Lung (tissue), 12 donors: ENCODE results near the gene PITPNB. TPM values are rescaled to one million over a fixed set of nuclear protein-coding genes. Genes with fewer than 3 reads are reported as not detected.

Experiments
- ATAC-seq: fragments of 200-7000 bp; cut with Tn5 transposase; one replicate; pipeline ENCODE4 v1.9.1; 2020; ENCODE audit warnings: moderate number of reproducible peaks; ENCODE audit not compliant: insufficient read depth, low FRiP score
- DNase-seq, 3 donors: peaks; one replicate each; pipeline ENCODE4 v3.0.0-alpha.2; 2013 to 2017
- H3K27ac ChIP-seq, 2 donors: one replicate each; pipeline ENCODE4 v1.5.1; 2013; ENCODE audit warnings: mild to moderate bottlenecking in 2 of 2, moderate library complexity in 2 of 2, control low read depth in 1 of 2, inconsistent platforms in 1 of 2, low read depth in 1 of 2, low read length in 1 of 2
- H3K27me3 ChIP-seq, 3 donors: one replicate each; pipeline ENCODE4 v1.5.1; 2013; ENCODE audit warnings: low read length in 2 of 3; ENCODE audit not compliant: control insufficient read depth in 3 of 3, insufficient read depth in 3 of 3
- H3K36me3 ChIP-seq, 4 donors: one replicate each; pipeline ENCODE4 v1.5.1; 2013; ENCODE audit warnings: low read length in 4 of 4, mild to moderate bottlenecking in 1 of 4, moderate library complexity in 1 of 4; ENCODE audit not compliant: control insufficient read depth in 4 of 4, insufficient read depth in 4 of 4
- H3K4me1 ChIP-seq, 5 donors: one replicate each; pipeline ENCODE4 v1.5.1; 2013; ENCODE audit warnings: low read length in 5 of 5, mild to moderate bottlenecking in 2 of 5, moderate library complexity in 1 of 5; ENCODE audit not compliant: control insufficient read depth in 5 of 5, insufficient read depth in 5 of 5
- H3K4me3 ChIP-seq: one replicate; pipeline ENCODE4 v1.5.1; 2013; ENCODE audit warnings: mild to moderate bottlenecking, control low read depth, moderate library complexity
- H3K9ac ChIP-seq, 2 donors: one replicate each; pipeline ENCODE4 v1.5.1; 2013; ENCODE audit warnings: low read length in 2 of 2, control low read depth in 1 of 2; ENCODE audit not compliant: insufficient read depth in 1 of 2
- H3K9me3 ChIP-seq, 4 donors: one replicate each; pipeline ENCODE4 v1.5.1; 2013; ENCODE audit warnings: low read length in 3 of 4, mild to moderate bottlenecking in 1 of 4, moderate library complexity in 1 of 4; ENCODE audit not compliant: control insufficient read depth in 4 of 4, insufficient read depth in 3 of 4
- WGBS, 2 donors: extraction: QIAGEN DNeasy Blood & Tissue Kit; methylation state at CpG; one replicate each; pipeline ENCODE4 v1.1.7; 2013; 5-methylcytosine and 5-hydroxymethylcytosine counted together
- polyA plus RNA-seq, 2 donors: library from polyadenylated mRNA; stranded (reverse); fragments of 200-250 nt; gene quantifications; one replicate each; pipeline ENCODE4 v1.2.1, GENCODE V29; 2013
- total RNA-seq, 2 donors: library from RNA; depleted of rRNA in 1 of 2; stranded (reverse); fragments of >200 nt in 1 of 2; gene quantifications; one replicate each; pipeline ENCODE4 v1.2.1, GENCODE V29; 2014 to 2021
- TF ChIP-seq, protein P1 (sequence below): IDR thresholded peaks from 2 replicates; pipeline ENCODE4 v1.5.1; 2012; ENCODE audit warnings: mild to moderate bottlenecking; ENCODE audit errors: control extremely low read depth, extremely low read depth
- donor health status: control.
- donor health status: control.
- donor health status: Bipolar disorder and iron deficiency.
- donor health status: healthy.
- donor health status: DM: yes; HTN: yes; CAD: no.

PITPNB gene
- total and polyA plus RNA-seq, 4 donors = 19.2 to 73.5 (median 37.5) TPM

- TF ChIP-seq, protein P1, sequence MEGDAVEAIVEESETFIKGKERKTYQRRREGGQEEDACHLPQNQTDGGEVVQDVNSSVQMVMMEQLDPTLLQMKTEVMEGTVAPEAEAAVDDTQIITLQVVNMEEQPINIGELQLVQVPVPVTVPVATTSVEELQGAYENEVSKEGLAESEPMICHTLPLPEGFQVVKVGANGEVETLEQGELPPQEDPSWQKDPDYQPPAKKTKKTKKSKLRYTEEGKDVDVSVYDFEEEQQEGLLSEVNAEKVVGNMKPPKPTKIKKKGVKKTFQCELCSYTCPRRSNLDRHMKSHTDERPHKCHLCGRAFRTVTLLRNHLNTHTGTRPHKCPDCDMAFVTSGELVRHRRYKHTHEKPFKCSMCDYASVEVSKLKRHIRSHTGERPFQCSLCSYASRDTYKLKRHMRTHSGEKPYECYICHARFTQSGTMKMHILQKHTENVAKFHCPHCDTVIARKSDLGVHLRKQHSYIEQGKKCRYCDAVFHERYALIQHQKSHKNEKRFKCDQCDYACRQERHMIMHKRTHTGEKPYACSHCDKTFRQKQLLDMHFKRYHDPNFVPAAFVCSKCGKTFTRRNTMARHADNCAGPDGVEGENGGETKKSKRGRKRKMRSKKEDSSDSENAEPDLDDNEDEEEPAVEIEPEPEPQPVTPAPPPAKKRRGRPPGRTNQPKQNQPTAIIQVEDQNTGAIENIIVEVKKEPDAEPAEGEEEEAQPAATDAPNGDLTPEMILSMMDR = no peak
- Histone ChIP-seq H3K9me3 (peaks cover 0 to 3% (median 0%) of the 10 kb centered on the region in 4 donors), H3K36me3 (peaks cover 0 to 11% (median 2%) of the 10 kb centered on the region in 4 donors), H3K27me3 (no peaks in the 10 kb centered on the region), H3K4me1 (no peaks in the 10 kb centered on the region), H3K9ac (no peak overlapping the region), H3K4me3 (no peak overlapping the region), H3K27ac (no peak overlapping the region)
- DNase-seq (no peak), ATAC-seq (no peak)
- WGBS, 2 donors = 48 to 98% methylated on average over 1 of the region's 1 CpG
Observed at GRCh38 chr22:27927608-27928007, 8.6 kb upstream of the PITPNB start.

- ATAC-seq = no peak
- peaks cover 0 to 3% (median 0%) of the 10 kb centered on the region in 4 donors for H3K9me3 ChIP-seq
- H3K36me3 ChIP-seq = peaks cover 0 to 13% (median 3%) of the 10 kb centered on the region in 4 donors
- H3K4me1 ChIP-seq = peaks cover 0 to 8% (median 4%) of the 10 kb centered on the region in 5 donors
- no peaks in the 10 kb centered on the region for H3K27me3 ChIP-seq
- H3K4me3 ChIP-seq = no peak overlapping the region
- no peak overlapping the region for H3K9ac ChIP-seq
- no peak overlapping the region for H3K27ac ChIP-seq
- WGBS, 2 donors = 98 to 100% methylated on average over 1 of the region's 1 CpG
- no peak for DNase-seq
- TF ChIP-seq, protein P1 = no peak
Observed at GRCh38 chr22:27925331-27925730, 6.3 kb upstream of the PITPNB start.

DNA sequence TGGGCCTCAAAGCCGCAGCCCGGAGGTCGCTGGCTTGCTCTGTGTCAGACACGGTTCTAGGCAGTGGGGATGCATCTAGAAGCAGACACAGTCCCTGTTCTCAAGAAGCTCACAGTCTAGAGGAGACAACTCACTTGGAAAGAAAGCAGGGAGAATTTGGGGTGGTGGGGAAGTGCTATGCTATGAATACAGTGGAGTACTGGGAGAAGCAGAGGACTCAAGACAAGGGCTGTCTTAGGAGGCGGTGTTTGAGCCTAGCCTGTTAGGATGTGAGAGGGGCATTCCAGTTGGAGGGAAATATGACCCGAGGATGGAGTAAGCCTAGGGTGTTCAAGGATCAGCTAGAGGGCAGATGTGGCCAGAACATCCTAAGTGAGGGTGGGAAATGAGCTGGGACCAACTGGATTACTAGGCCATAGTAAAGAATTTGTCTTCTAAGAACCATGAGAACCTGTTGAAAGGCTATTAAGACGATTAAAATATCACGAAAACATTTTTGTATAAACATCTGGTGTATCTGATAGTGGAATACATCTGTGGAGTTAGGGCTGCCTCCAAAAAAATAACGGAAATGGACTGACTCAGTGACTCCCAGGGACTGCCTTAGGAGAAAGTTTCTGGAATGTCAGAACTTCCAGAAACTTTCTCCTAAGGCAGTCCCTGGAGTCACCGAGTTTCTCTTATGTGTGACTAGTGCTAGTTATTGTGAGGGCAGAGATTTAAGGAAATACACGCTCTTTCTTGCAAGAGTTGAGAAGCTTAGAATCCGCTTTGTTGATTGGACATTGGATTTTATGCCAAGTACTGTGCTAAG is 1.1 kb upstream of the PITPNB start:
- Histone ChIP-seq H3K27me3 (no peaks in the 10 kb centered on the region), H3K4me3 (peak overlapping the region; percentile 53), H3K27ac (peak overlapping the region; percentile 93 to 94), H3K4me1 (peaks cover 0 to 42% (median 18%) of the 10 kb centered on the region in 5 donors), H3K9ac (peak overlapping the region; percentile 97 to 98), H3K36me3 (peaks cover 0 to 11% (median 3%) of the 10 kb centered on the region in 4 donors), H3K9me3 (no peaks in the 10 kb centered on the region)
- DNase-seq (peak; percentile 56 to 81 (median 80)), ATAC-seq (peak; percentile 13)
- TF ChIP-seq, protein P1 = no peak
- 34 to 39% methylated on average over 12 of the region's 12 CpGs for WGBS, 2 donors
